GM21723 (cell line): ENCODE results near the gene PSMB1.
"Not testable (repeated sequence)": the region's sequence is repeated elsewhere in the genome, so short reads cannot be mapped to it uniquely, and the experiment has no call there.

ENCODE experiments used
- ATAC-seq: cut with Tn5 transposase; IDR thresholded peaks from one replicate; pipeline ENCODE4 v1.9.1; 2021; ENCODE audit warnings: mild to moderate bottlenecking, moderate library complexity; ENCODE audit not compliant: unreplicated experiment

PSMB1 gene

DNA sequence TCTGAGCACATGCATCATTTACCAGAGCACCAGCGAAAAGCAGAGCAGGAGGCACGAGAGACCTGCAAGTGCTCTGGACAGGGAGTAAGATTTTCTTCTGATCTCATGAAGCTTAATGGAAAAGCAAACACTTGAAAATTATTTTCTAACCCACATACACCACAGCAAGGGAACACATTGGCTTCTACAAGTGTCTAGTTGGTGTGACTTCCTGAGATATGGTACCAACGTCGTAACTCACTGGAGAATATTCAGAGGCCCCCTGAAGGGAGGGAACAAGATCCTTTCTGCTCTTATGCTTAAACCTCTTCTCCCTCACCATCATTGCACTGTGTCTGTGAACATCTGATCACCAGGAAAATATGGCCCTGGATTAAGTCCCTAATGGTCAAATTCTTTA lies 48.6 kb downstream of the PSMB1 start:
- ATAC-seq: no peak

DNA sequence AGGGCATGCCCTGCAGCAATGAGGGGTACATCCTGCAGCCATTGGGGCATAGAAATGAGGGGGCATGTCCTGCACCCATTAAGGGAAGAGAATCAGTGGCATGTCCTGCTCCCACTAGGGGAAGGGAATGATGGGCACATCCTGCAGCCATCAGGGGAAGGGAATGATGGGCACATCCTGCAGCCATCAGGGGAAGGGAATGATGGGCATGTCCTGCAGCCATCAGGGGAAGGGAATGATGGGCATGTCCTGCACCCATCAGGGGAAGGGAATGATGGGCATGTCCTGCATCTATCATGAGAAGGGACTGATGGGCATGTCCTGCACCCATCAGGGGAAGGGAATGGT lies 49.7 kb downstream of the PSMB1 start:
- ATAC-seq: no peak

DNA sequence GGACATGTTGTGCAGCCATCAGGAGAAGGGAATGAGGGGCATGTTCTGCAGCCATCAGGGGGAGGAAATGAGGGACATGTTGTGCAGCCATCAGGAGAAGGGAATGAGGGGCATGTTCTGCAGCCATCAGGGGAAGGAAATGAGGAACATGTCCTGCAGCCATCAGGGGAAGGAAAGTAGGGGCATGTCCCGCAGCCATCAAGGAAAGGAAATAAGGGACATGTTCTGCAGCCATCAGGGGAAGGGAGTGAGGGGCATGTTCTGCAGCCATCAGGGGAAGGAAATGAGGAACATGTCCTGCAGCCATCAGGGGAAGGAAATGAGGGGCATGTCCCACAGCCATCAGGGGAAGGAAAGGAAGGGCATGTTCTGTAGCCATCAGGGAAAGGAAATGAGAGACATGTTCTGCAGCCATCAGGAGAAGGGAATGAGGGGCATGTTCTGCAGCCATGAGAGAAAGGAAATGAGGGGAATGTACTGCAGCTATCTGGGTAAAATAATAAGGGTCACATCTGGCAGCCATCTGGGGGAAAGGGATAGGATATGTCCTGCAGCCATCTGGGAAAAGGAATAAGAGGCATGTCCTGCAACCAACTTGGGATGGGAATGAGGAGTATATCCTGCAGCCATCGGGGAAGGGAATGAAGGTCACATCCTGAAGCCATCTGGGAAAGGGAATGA lies 50.2 kb downstream of the PSMB1 start:
- not testable (repeated sequence) for ATAC-seq

DNA sequence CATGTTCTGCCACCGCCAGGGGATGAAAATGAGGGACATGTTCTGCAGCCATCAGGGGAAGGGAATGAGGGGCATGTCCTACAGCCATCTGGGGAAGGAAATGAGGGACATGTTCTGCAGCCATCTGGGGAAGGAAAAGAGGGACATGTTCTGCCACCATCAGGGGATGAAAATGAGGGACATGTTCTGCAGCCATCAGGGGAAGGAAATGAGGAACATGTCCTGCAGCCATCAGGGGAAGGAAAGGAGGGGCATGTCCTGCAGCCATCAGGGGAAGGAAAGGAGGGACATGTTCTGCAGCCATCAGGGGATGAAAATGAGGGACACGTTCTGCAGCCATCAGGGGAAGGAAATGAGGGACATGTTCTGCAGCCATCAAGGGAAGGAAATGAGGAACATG lies 50.8 kb downstream of the PSMB1 start:
- ATAC-seq: not testable (repeated sequence)

DNA sequence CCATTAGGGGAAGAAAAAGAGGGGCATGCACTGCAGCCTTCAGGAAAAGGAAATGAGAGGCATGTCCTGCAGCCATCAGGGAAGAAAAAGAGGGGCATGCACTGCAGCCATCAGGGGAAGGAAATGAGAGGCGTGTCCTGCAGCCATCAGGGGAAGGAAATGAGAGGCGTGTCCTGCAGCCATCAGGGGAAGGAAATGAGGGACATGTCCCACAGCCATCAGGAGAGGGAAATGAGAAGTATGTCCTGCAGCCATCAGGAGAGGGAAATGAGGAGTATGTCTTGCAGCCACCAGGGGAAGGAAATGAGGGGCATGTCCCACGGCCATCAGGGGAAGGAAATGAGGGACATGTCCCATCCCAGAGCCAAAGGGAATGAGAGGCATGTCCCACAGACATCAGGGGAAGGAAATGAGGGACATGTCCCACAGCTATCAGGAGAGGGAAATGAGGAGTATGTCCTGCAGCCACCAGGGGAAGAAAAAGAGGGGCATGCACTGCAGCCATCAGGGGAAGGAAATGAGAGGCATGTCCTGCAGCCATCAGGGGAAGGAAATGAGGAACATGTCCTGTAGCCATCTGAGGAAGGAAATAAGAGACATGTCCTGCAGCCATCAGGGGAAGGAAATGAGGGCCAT lies 52.0 kb downstream of the PSMB1 start:
- no peak for ATAC-seq

DNA sequence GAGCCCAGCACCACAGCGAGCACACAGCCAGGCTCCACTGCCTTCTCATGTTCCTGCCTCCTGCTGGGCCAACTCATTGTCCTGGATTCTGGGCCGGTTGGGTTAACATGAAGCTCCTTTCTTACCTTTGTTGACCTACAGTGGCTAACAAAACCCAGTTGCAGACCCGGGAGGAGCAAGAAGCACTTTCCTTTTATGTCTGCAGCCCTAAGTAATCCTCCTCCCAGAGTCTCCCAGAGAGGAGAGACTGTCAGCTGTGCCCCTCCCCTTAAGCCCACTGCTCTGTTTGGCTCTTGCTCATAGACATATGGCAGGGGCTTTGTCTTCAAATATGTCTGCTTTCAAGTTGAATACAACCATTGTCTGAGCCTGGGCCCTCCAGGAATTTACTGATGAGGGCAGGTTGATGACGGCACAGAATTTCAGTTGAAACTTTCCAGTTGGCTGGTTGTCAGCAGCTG lies 55.2 kb downstream of the PSMB1 start:
- ATAC-seq: no peak

DNA sequence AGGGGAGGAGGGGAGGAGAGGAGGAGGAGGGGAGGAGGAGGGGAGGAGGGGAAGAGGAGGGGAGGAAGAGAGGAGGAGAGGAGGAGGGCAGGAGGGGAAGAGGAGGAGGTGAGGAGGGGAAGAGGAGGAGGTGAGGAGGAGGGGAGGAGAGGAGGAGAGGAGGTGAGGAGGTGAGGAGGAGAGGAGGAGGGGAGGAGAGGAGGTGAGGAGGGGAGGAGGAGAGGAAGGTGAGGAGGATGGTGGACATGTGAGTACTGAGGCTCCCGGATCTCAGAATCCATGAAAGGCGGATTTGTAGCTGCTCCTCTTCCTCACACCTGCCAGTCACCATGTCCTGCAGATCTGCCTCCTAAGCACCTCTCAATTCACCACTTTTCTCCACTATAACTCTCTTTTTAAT lies 59.8 kb downstream of the PSMB1 start:
- ATAC-seq: no peak

DNA sequence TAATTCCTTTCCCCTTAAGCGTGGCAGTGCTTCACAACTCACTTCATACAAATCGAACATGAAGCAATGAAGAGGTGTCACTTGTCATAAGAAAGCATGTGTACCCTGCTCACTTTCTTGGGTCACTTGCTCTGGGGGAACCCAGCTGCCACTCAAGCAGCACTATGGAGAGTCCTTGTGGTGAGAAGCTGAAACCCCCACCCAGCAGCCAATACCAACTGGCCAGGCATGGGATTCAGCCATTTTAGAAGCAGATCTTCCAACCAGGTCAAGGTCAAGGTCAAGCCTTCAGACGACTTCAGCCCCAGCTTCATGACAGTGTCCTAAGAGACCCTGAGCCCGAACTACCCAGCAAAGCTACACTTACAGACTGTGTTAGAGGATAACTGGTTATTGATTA lies 62.8 kb downstream of the PSMB1 start:
- ATAC-seq: no peak

DNA sequence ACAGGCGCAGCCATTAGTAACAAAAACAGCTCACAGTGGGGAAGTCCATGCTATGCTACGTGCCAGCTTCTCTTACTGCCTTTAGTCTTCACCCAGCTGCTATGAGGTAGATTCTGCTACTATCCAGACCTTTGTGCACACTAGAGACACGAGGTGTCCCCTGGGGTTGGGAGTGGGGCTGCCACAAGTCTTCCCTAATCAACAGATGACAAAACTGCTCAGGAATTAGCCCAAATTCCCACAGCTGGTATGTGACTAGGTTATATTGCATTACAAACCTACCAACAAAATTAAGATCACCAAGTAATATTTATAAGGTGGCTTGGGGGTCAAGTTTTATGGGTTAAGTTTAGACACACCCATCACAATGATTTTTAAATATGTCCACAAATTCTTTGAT lies 63.3 kb downstream of the PSMB1 start:
- ATAC-seq: no peak

DNA sequence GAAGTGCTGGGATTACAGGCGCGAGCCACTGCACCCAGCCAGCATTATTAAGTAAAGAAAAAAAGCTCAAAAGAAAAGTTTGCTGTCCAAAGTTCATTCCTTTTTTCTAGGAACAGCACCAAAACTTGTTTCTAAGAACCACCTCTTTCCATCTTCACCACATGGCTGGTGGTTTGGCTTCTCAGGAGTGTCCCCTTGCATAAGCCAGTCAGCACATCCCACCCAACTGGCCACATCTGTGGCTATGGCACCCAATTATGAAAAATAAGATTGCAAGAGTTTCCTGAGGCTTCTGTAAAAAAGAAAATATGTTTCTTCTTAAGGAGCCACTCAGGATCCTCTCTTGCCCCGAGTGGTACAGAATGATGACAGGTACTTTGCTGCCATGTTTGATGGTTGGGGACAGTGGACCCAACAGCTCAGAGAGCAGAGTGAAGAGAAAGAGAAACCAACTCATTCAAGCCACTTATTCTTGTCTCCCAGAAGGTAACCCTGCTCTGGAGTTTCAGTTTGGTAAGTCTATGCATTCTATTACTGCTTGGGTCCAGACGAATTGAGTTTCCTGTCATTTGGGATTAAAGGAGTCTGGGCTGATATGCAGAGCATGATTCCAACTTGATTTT lies 65.3 kb downstream of the PSMB1 start:
- ATAC-seq: no peak

DNA sequence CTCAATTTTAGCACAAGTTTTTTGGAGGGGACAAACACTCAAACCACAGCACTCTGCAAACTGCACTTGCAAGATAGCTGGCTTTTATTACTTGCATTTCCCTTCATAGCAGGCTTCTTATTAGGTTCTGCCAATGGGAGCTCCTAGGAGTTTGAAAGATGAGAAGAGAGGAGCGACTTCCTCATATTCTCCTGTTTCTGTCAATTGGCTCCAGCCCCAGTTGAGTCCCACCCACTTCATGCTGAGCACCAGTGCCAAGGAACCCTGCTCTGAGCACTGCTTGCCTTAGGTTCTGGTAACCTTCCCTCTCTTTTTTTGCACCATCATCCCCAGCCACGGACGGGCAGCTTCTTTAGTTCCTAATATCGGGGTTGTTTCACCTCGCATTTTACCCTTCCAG lies 67.9 kb downstream of the PSMB1 start:
- no peak for ATAC-seq
